GM12801 (cell line): Measurements from ENCODE around the gene MPZL1.

Experiments used
- TF ChIP-seq, protein P1 (sequence below): IDR thresholded peaks from one replicate; pipeline ENCODE4 v1.5.1; 2011; ENCODE audit warnings: control low read depth; ENCODE audit not compliant: insufficient read length; ENCODE audit errors: extremely low read depth

MPZL1 gene

DNA sequence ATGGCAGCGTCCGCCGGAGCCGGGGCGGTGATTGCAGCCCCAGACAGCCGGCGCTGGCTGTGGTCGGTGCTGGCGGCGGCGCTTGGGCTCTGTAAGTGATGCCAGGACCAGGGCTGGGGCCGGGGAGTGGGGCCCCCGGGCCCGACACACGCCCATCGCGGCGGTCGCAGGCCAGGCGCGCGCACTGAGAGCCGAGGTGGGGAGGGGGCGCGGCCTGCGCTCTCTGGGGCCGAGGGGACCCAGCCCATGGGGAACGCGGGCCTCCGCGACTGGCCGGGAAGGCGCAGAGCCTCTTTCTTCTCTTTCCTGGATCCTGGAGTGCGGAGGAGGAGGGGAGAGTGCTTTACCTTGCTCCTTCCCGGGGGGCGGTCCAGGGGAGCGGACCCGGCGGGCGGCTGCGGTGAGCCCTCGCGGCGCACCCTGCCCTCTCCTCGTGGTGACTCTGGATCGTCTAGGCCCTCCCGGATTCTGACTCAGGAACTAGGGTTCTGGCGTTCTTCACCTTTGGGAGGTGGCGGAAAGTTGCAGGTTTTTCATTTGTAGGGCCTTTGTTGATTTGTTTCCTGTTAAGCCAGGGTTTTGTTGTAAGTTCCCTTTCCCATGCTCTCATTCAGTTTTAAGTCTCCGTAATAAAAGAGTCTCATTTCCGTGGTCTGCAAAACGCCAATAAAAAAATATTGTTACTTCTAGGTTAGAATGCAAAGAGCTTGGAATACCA, 529 bp downstream of the MPZL1 start:
- TF ChIP-seq, protein P1, sequence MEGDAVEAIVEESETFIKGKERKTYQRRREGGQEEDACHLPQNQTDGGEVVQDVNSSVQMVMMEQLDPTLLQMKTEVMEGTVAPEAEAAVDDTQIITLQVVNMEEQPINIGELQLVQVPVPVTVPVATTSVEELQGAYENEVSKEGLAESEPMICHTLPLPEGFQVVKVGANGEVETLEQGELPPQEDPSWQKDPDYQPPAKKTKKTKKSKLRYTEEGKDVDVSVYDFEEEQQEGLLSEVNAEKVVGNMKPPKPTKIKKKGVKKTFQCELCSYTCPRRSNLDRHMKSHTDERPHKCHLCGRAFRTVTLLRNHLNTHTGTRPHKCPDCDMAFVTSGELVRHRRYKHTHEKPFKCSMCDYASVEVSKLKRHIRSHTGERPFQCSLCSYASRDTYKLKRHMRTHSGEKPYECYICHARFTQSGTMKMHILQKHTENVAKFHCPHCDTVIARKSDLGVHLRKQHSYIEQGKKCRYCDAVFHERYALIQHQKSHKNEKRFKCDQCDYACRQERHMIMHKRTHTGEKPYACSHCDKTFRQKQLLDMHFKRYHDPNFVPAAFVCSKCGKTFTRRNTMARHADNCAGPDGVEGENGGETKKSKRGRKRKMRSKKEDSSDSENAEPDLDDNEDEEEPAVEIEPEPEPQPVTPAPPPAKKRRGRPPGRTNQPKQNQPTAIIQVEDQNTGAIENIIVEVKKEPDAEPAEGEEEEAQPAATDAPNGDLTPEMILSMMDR, result no peak

GRCh38 chr1:167722870-167723251, 1.1 kb downstream of the MPZL1 start:
- TF ChIP-seq, protein P1, result no peak

DNA sequence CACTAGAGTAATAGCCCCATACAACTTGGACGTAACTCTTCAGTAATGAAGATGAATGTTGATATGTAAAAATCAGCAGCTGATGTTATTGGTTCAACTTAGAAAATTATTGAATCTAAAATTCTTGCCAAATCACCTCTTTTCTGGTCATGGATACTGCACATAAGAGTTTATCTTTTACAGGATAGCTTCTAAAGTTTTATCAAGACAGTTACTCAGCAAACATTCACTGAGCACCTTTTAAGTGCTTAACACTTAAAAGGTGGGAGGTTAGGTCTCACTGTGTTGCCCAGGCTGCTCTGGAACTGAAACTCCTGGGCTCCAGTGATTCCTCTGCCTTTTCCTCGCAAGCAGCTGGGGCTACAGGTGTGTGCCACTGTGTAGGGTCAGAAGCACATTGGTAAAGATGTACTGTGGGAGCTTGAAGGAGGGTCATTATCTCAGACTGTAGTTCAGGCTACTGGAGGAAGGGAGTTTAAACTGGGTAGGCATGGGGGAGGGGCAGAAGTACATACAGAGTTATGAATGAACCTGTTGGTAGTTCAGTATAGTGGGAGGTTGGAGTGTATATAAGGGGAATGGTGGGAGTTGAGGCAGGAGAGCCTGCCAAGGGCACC, 2.0 kb downstream of the MPZL1 start:
- TF ChIP-seq, protein P1, result no peak

DNA sequence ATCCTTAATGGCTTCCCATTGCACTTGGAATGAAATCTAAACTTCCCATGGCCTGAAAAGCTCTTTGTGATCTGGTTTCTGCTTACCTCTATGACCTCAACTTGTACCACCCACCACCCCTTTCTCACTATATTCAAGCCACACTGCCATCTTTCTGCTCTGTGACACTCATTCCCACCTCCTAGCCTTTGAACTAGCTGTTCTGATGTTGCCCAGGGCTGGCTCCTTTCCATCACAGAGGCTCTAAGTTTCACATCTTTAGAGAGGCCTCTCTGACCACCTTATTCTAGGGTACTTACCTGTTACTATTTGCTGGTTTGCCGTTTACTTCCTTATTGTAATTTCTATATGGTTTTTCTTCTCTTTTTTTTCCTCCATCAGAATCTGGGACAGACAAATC, 4.2 kb downstream of the MPZL1 start:
- TF ChIP-seq, protein P1, result no peak

GRCh38 chr1:167728818-167729410, 7.1 kb downstream of the MPZL1 start:
- TF ChIP-seq, protein P1, result no peak

GRCh38 chr1:167734227-167734626, 12.4 kb downstream of the MPZL1 start:
- TF ChIP-seq, protein P1, result no peak

GRCh38 chr1:167734841-167735240, 13.1 kb downstream of the MPZL1 start:
- TF ChIP-seq, protein P1, result no peak
